H9 (cell line): ENCODE data around the gene CHAC2. TPM values are rescaled to one million over a fixed set of nuclear protein-coding genes. Genes with fewer than 3 reads are reported as not detected.

Source experiments
- DNase-seq: peaks from one replicate; pipeline ENCODE4 v3.0.0-alpha.2; 2017
- H2AFZ ChIP-seq: one replicate; pipeline ENCODE4 v1.6.1; 2013; ENCODE audit warnings: mild to moderate bottlenecking, low read length, control low read depth, moderate library complexity
- H2AK5ac ChIP-seq: 2 replicates; pipeline ENCODE4 v1.6.1; 2013; ENCODE audit warnings: low read length, control low read depth, mixed read lengths; ENCODE audit not compliant: insufficient read length
- H2BK120ac ChIP-seq: one replicate; pipeline ENCODE4 v1.6.1; 2013; ENCODE audit warnings: low read depth, mild to moderate bottlenecking, low read length, control low read depth, inconsistent platforms; ENCODE audit not compliant: poor library complexity, severe bottlenecking
- H2BK12ac ChIP-seq: 2 replicates; pipeline ENCODE4 v1.6.1; 2013; ENCODE audit warnings: low read length, control low read depth, mixed read lengths, low read depth; ENCODE audit not compliant: insufficient read length
- H2BK15ac ChIP-seq: 2 replicates; pipeline ENCODE4 v1.6.1; 2013; ENCODE audit warnings: low read depth, low read length, control low read depth
- H2BK20ac ChIP-seq: one replicate; pipeline ENCODE4 v1.6.1; 2013; ENCODE audit warnings: low read depth, mild to moderate bottlenecking, low read length, control low read depth, inconsistent platforms; ENCODE audit not compliant: poor library complexity, severe bottlenecking
- H2BK5ac ChIP-seq: 2 replicates; pipeline ENCODE4 v1.6.1; 2013; ENCODE audit warnings: low read length, control low read depth, mixed read lengths; ENCODE audit not compliant: insufficient read length
- H3K14ac ChIP-seq: 2 replicates; pipeline ENCODE4 v1.6.1; 2013; ENCODE audit warnings: low read length, control low read depth; ENCODE audit not compliant: insufficient read depth
- H3K18ac ChIP-seq: 2 replicates; pipeline ENCODE4 v1.6.1; 2013; ENCODE audit warnings: low read depth, mild to moderate bottlenecking, mixed read lengths, low read length, control low read depth; ENCODE audit not compliant: insufficient read length
- H3K23ac ChIP-seq: 2 replicates; pipeline ENCODE4 v1.6.1; 2013; ENCODE audit warnings: low read length, control low read depth, mixed read lengths, low read depth; ENCODE audit not compliant: insufficient read length
- H3K23me2 ChIP-seq: 2 replicates; pipeline ENCODE4 v1.6.1; 2013; ENCODE audit warnings: low read depth, mild to moderate bottlenecking, mixed read lengths, low read length, control low read depth; ENCODE audit not compliant: insufficient read length, poor library complexity, severe bottlenecking
- H3K27ac ChIP-seq: 2 replicates; pipeline ENCODE4 v1.5.1; 2013; ENCODE audit warnings: low read length, control low read depth, mixed read lengths, low read depth; ENCODE audit not compliant: insufficient read length
- H3K27me3 ChIP-seq: 2 replicates; pipeline ENCODE4 v1.6.1; 2013; ENCODE audit warnings: low read length, control low read depth, inconsistent platforms; ENCODE audit not compliant: insufficient read depth
- H3K4ac ChIP-seq: 2 replicates; pipeline ENCODE4 v1.6.1; 2013; ENCODE audit warnings: low read depth, mild to moderate bottlenecking, control low read depth, inconsistent platforms, low read length, moderate library complexity
- H3K4me1 ChIP-seq: 2 replicates; pipeline ENCODE4 v1.6.1; 2013; ENCODE audit warnings: low read length, control low read depth, inconsistent platforms; ENCODE audit not compliant: insufficient read depth
- H3K4me2 ChIP-seq: 2 replicates; pipeline ENCODE4 v1.6.1; 2013; ENCODE audit warnings: low read length, control low read depth, mixed read lengths; ENCODE audit not compliant: insufficient read length, insufficient read depth
- H3K56ac ChIP-seq: 2 replicates; pipeline ENCODE4 v1.6.1; 2013; ENCODE audit warnings: low read depth, mild to moderate bottlenecking, mixed read lengths, low read length, control low read depth; ENCODE audit not compliant: insufficient read length
- H3K79me1 ChIP-seq: 2 replicates; pipeline ENCODE4 v1.6.1; 2013; ENCODE audit warnings: low read depth, mild to moderate bottlenecking, moderate library complexity, low read length, control low read depth, inconsistent platforms; ENCODE audit not compliant: insufficient read depth, poor library complexity, severe bottlenecking
- H3K79me2 ChIP-seq: 2 replicates; pipeline ENCODE4 v1.6.1; 2013; ENCODE audit warnings: low read length, control low read depth, inconsistent platforms; ENCODE audit not compliant: insufficient read depth
- H3K9ac ChIP-seq: 2 replicates; pipeline ENCODE4 v1.6.1; 2013; ENCODE audit warnings: low read length, control low read depth, mixed read lengths; ENCODE audit not compliant: insufficient read length; ENCODE audit errors: extremely low read depth
- H3K9me3 ChIP-seq: one replicate; pipeline ENCODE4 v1.6.1; 2013; ENCODE audit warnings: low read depth, low read length, inconsistent platforms; ENCODE audit not compliant: control insufficient read depth
- H3T11ph ChIP-seq: one replicate; pipeline ENCODE4 v1.6.1; 2013; ENCODE audit warnings: mild to moderate bottlenecking, low read length, control low read depth, inconsistent platforms
- H4K20me1 ChIP-seq: one replicate; pipeline ENCODE4 v1.6.1; 2013; ENCODE audit not compliant: control insufficient read depth, insufficient read length, insufficient read depth
- H4K5ac ChIP-seq: 2 replicates; pipeline ENCODE4 v1.6.1; 2013; ENCODE audit warnings: low read depth, mild to moderate bottlenecking, mixed read lengths, low read length, control low read depth; ENCODE audit not compliant: insufficient read length
- H4K8ac ChIP-seq: replicated peaks from 2 replicates; pipeline ENCODE4 v1.6.1; 2013; ENCODE audit warnings: low read length, control low read depth, mixed read lengths, low read depth; ENCODE audit not compliant: insufficient read length
- H4K91ac ChIP-seq: 2 replicates; pipeline ENCODE4 v1.6.1; 2013; ENCODE audit warnings: low read depth, mild to moderate bottlenecking, moderate library complexity, mixed read lengths, low read length, control low read depth; ENCODE audit not compliant: insufficient read length
- H3K27ac Mint-ChIP-seq, 3 experiments: 2 replicates in 2 of 3; 3 replicates in 1 of 3; pipeline ENCODE4 v1.8.0; 2020 to 2021; ENCODE audit warnings: mixed read lengths in 3 of 3, mild to moderate bottlenecking in 1 of 3, moderate library complexity in 1 of 3
- H3K27me3 Mint-ChIP-seq: 2 replicates; pipeline ENCODE4 v1.8.0; 2021; ENCODE audit warnings: low read depth, mild to moderate bottlenecking, moderate library complexity, mixed read lengths
- H3K36me3 Mint-ChIP-seq, 3 experiments: 2 replicates in 2 of 3; 3 replicates in 1 of 3; pipeline ENCODE4 v1.8.0; 2020 to 2021; ENCODE audit warnings: low read depth in 3 of 3, mixed read lengths in 3 of 3; ENCODE audit not compliant: insufficient read depth in 1 of 3
- H3K4me1 Mint-ChIP-seq, 2 experiments: 2 replicates each; pipeline ENCODE4 v1.8.0; 2020; ENCODE audit warnings: mixed read lengths in 2 of 2
- H3K4me3 Mint-ChIP-seq, 2 experiments: 2 replicates in 1 of 2; 3 replicates in 1 of 2; pipeline ENCODE4 v1.8.0; 2020 to 2021; ENCODE audit warnings: mild to moderate bottlenecking in 2 of 2, mixed read lengths in 2 of 2, moderate library complexity in 1 of 2
- H3K9me3 Mint-ChIP-seq, 2 experiments: 2 replicates in 1 of 2; 3 replicates in 1 of 2; pipeline ENCODE4 v1.8.0; 2020; ENCODE audit warnings: mild to moderate bottlenecking in 2 of 2, mixed read lengths in 2 of 2, moderate library complexity in 1 of 2
- WGBS: extraction: QIAGEN DNeasy Blood & Tissue Kit; methylation state at CpG from one replicate; pipeline ENCODE4 v1.1.7; 2013; ENCODE audit warnings: missing lambda C conversion rate, low lambda C conversion rate, mixed read lengths; ENCODE audit not compliant: insufficient read length; ENCODE audit errors: extremely low coverage; 5-methylcytosine and 5-hydroxymethylcytosine counted together
- total RNA-seq: library from RNA; stranded (reverse); gene quantifications from 2 replicates; pipeline ENCODE4 v1.2.1, GENCODE V29; 2021
- TF ChIP-seq, protein P1 (sequence below): fragments of 200-600 bp; sonication (generic); conservative IDR thresholded peaks from 3 replicates; pipeline ENCODE4 v1.8.0; 2021; ENCODE audit warnings: antibody characterized with exemption, mild to moderate bottlenecking

CHAC2 gene
- total RNA-seq, 1 experiment from 2014 or later, result 11.3 TPM

DNA sequence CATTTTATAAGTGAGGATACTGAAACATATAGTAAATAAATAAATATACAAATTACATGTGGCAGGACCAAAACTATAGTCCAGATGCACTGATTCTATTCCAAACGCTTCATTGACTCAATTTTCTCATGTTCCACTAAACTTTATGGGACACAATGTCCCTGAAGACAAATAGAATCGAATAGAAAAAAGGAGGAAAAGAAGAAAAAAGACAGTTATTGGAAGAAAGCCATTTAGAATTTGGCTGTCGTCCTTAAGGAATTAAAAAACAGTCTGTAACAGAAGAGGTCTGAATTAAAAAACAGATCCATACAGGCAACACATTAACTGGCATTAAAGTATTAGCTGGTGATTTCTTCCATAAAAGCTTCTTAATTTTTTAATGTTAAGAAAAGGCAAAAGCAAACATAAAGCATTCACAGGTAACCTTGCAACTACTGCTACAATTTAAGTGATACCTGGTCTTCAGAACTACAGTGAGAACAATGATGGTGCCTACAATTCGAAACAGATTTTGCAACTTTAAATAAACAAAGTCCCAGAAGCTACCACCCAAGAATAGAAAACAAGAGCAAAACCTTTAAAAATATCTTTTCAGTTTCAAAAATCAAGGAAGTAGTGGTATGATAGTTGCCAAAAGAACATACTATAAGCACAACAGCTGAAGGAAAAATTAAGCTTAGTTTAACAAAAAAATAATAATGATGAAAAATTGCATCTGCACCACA lies 17.4 kb upstream of the CHAC2 start:
- H3K27me3 ChIP-seq, result no peaks in the 10 kb centered on the region
- H2BK20ac ChIP-seq, result no peak overlapping the region
- no peak overlapping the region for H3K4me3 Mint-ChIP-seq
- no peak overlapping the region for H4K8ac ChIP-seq
- H4K5ac ChIP-seq, result no peak overlapping the region
- DNase-seq, result no peak
- no peaks in the 10 kb centered on the region for H3K9me3 ChIP-seq
- no peak overlapping the region for H3K4ac ChIP-seq
- no peaks in the 10 kb centered on the region for H3K79me1 ChIP-seq
- no peak overlapping the region for H2AK5ac ChIP-seq
- H2BK15ac ChIP-seq, result no peak overlapping the region
- H3K14ac ChIP-seq, result no peak overlapping the region
- H3K36me3 Mint-ChIP-seq, result peaks cover 0 to 35% (median 29%) of the 10 kb centered on the region in 3 experiments
- TF ChIP-seq, protein P1, sequence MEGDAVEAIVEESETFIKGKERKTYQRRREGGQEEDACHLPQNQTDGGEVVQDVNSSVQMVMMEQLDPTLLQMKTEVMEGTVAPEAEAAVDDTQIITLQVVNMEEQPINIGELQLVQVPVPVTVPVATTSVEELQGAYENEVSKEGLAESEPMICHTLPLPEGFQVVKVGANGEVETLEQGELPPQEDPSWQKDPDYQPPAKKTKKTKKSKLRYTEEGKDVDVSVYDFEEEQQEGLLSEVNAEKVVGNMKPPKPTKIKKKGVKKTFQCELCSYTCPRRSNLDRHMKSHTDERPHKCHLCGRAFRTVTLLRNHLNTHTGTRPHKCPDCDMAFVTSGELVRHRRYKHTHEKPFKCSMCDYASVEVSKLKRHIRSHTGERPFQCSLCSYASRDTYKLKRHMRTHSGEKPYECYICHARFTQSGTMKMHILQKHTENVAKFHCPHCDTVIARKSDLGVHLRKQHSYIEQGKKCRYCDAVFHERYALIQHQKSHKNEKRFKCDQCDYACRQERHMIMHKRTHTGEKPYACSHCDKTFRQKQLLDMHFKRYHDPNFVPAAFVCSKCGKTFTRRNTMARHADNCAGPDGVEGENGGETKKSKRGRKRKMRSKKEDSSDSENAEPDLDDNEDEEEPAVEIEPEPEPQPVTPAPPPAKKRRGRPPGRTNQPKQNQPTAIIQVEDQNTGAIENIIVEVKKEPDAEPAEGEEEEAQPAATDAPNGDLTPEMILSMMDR, result no peak
- no peak overlapping the region for H2AFZ ChIP-seq
- H3K23me2 ChIP-seq, result no peaks in the 10 kb centered on the region
- H3K79me2 ChIP-seq, result no peaks in the 10 kb centered on the region
- H3K4me1 Mint-ChIP-seq, result peaks cover 0 to 8% of the 10 kb centered on the region in 2 experiments; a peak in 2 of 4 replicates
- no peak overlapping the region for H3K9ac ChIP-seq
- H3K27ac ChIP-seq, result no peak overlapping the region
- no peaks in the 10 kb centered on the region for H4K20me1 ChIP-seq
- H3K18ac ChIP-seq, result no peak overlapping the region
- H3K27me3 Mint-ChIP-seq, result no peaks in the 10 kb centered on the region
- H3K4me1 ChIP-seq, result no peaks in the 10 kb centered on the region
- H2BK120ac ChIP-seq, result no peak overlapping the region
- no peak overlapping the region for H2BK5ac ChIP-seq
- H3K4me2 ChIP-seq, result no peak overlapping the region
- no peak overlapping the region for H2BK12ac ChIP-seq
- no peak overlapping the region for H3K56ac ChIP-seq
- WGBS, result no CpG with 5 or more reads among the region's 4 CpGs
- no peaks in the 10 kb centered on the region for H3K9me3 Mint-ChIP-seq
- no peak overlapping the region for H3K23ac ChIP-seq
- no peak overlapping the region for H4K91ac ChIP-seq
- no peak overlapping the region for H3T11ph ChIP-seq
- H3K27ac Mint-ChIP-seq, result no peak overlapping the region
